NCI-H774 (cell line): Measurements from ENCODE around the gene AKR7A2.

Experiments
- DNase-seq: peaks from one replicate; lab custom pipeline; 2025; lab: John Stamatoyannopoulos, UW

The AKR7A2 gene

GRCh38 chr1:19342894-19343616, 31.1 kb upstream of the AKR7A2 start:
- DNase-seq, result no peak

GRCh38 chr1:19342062-19342750, 30.3 kb upstream of the AKR7A2 start:
- no peak for DNase-seq

- no peak for DNase-seq
These were observed 29.5 kb upstream of the AKR7A2 start for GRCh38 chr1:19341201-19342061.

- DNase-seq, result no peak
These were observed 28.5 kb upstream of the AKR7A2 start for GRCh38 chr1:19340387-19340937.

- DNase-seq, result no peak
These were observed 27.4 kb upstream of the AKR7A2 start for GRCh38 chr1:19339214-19339861.

GRCh38 chr1:19338323-19338762, 26.4 kb upstream of the AKR7A2 start:
- DNase-seq, result no peak

- DNase-seq, result no peak
These were observed 25.3 kb upstream of the AKR7A2 start for GRCh38 chr1:19337289-19337688.

GRCh38 chr1:19336543-19336942, 24.6 kb upstream of the AKR7A2 start:
- no peak for DNase-seq

GRCh38 chr1:19333587-19334354, 21.8 kb upstream of the AKR7A2 start:
- DNase-seq, result no peak

GRCh38 chr1:19332832-19333231, 20.9 kb upstream of the AKR7A2 start:
- no peak for DNase-seq

GRCh38 chr1:19331262-19331878, 19.4 kb upstream of the AKR7A2 start:
- no peak for DNase-seq

GRCh38 chr1:19330449-19331135, 18.6 kb upstream of the AKR7A2 start:
- DNase-seq, result no peak

GRCh38 chr1:19329611-19330010, 17.7 kb upstream of the AKR7A2 start:
- no peak for DNase-seq

GRCh38 chr1:19329188-19329587, 17.2 kb upstream of the AKR7A2 start:
- no peak for DNase-seq

- DNase-seq, result no peak
These were observed 16.5 kb upstream of the AKR7A2 start for GRCh38 chr1:19328486-19328885.

GRCh38 chr1:19327736-19328135, 15.8 kb upstream of the AKR7A2 start:
- DNase-seq, result no peak

GRCh38 chr1:19327301-19327700, 15.4 kb upstream of the AKR7A2 start:
- DNase-seq, result no peak

- no peak for DNase-seq
These were observed 14.8 kb upstream of the AKR7A2 start for GRCh38 chr1:19326748-19327065.

- DNase-seq, result no peak
These were observed 14.2 kb upstream of the AKR7A2 start for GRCh38 chr1:19325958-19326747.
